Measurements from ENCODE around the gene ANKRD28.

DNA sequence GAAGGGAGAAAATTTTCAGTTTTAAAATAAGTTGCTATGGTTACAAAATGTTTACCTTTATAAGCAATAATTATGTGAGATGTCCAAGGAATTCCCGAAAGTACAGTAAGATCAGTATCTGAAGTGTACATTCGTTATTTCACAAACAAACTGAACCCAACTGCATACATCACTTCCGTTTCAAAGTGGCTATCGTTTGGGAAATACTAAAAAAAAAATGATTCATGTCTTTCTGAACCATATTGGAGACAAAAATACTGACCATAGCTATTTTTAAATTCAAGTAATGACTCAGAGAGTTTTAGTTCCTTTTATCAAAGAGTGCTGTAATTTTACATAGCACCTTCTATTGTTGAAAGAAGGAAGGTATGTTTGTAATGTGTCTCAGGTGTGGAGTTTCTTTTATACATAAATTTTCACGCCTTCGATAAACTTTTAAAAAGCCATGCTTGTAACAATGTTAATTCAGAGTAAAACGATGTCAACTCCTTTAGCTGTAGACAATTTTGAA lies 8.0 kb upstream of the ANKRD28 start:
- no peak for TF ChIP-seq EZH2 (IDR thresholded peaks at IDR 0.05; ENCODE audit: borderline replicate concordance, low read length)
- no peak for TF ChIP-seq CTCF (IDR thresholded peaks at IDR 0.05; ENCODE audit: low read length)
